OCI-M2 (cell line): Measurements from ENCODE around the gene FBXL12.
A peak's percentile ranks its signal among the peaks of the same experiment; 100 is the strongest.
"Not testable (repeated sequence)": the region's sequence is repeated elsewhere in the genome, so short reads cannot be mapped to it uniquely, and the experiment has no call there.

Source experiments
- DNase-seq: peaks from one replicate; lab custom pipeline; 2025; ENCODE audit not compliant: unreplicated experiment; lab: John Stamatoyannopoulos, UW

The FBXL12 gene

GRCh38 chr19:9818734-9819595 is at the start of gene FBXL12:
FBXL12 (minus strand) TSS chr19:9819079; CDS start chr19:9818813, 266 bp downstream.
- peak; percentile 96 for DNase-seq

- no peak for DNase-seq
Observed at GRCh38 chr19:9865732-9866501, 47.0 kb upstream of the FBXL12 start.

- no peak for DNase-seq
Observed at GRCh38 chr19:9863759-9864158, 44.9 kb upstream of the FBXL12 start.

- no peak for DNase-seq
Observed at GRCh38 chr19:9862938-9863337, 44.1 kb upstream of the FBXL12 start.

GRCh38 chr19:9861503-9861902 is 42.6 kb upstream of the FBXL12 start:
- no peak for DNase-seq

- no peak for DNase-seq
Observed at GRCh38 chr19:9860407-9860806, 41.5 kb upstream of the FBXL12 start.

- DNase-seq, result no peak
Observed at GRCh38 chr19:9858766-9859165, 39.9 kb upstream of the FBXL12 start.

DNA sequence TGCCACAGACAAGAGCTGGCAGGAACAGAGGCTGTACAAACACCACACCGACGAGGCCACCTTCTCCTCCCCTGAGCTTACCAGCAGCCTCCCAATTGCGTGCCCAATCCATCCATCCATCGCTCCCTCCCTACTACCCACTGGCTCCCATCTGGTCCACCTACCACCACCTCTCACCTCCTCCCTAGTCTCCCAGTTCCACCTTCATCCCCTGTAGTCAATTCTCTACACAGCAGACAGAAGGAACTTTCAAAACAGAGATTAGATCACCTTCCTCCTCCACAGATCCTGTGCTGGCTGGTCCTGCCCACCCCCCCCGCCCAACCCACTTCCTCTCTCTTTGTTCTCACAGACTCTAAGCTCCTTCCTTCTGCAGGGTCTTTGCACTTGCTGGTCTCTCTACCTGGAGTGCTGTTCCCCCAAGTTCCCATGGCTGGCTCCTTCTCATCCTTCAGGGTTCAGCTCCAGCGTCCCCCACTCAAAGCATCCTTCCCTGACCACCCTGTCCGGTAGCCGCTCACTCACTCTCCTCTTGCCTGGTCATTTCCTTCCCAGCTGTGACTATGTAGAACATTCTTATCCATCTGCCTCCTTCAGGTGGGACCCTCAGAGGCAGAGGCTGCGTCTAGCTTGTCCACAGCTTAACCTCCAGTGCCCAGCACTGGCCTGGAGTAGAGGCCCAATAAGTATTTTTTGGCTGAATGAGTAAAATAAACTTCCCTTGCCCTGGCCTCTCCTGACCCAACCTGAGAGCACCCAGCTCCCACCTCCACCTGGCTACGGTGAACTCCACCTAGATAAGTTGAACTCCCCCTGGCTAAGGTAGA is 39.3 kb upstream of the FBXL12 start:
- no peak for DNase-seq

DNA sequence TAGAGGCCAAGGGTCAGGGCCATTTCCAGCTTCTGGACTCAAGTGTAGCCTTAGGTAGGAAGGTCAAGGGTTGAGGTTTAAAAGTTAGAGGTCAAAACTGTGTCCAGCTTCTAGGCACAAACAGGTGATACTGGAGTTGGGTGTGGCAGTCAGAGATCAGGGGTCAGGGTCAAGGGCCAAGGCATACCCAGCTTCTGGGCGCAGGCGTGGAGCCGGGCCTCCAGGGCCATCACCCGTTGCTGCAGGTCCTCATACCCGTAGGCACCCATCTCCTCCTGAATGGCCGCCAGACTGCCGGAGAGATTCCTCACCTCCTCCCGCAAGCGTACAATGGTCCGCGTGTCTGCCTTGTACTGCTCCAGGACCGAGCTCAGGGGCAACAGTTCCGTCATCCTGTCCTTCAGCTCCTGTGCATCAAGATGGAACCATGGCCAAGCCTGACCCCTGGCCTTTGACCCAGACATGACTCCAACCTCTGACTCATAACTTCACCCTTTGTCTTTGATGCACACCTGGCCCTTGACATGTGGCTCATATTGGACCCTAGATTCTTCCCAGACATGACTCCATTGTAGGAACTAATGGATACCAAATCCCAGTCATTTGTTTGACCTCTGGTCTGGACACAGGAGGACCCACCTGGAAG is 38.3 kb upstream of the FBXL12 start:
- DNase-seq, result no peak

DNA sequence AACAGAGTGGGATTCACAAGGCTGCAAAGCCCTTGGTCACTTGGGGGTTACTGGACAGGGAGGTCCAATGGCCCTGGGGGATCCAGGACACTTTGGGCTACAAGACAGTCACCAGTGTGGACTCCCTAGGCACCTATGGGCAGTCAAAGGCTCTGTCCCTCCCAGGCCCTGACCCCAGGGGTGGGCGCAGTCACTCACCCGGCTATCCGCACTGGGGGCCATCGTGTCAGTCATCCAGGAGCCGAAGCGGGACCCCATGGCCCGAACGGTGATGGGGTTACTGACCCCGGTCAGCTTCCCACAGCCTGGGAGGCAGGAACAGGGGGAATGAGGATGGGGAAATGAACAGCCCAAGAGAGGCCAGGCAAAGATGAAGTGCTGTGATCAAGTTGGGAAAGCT is 37.7 kb upstream of the FBXL12 start:
- DNase-seq, result no peak

DNA sequence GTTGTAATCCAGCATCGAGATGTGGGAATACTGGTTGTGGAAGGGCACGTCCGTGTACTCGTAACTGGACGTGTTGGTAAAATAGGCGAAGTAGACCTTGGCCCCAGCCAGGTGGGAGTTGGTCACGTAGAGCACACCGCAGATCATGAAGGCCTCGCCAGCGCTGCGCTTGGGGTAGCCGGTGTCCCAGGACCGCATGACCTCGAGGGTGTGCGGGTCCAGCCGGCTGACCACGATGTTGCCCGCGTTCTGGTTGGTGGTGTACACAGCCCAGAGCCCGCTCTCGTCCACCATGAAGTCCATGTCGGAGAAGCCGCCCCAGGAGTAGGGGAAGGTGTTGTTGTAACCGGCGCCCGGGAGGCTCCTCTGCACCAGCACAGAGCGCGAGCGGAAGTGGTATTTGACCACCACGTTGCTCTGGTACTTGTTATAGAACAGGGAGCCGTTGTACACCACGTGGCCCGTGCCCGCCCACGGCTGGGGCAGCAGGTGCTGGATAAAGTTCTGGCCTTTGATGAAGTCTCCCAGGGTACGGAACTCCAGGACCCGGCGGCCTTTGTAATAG is 35.5 kb upstream of the FBXL12 start:
- no peak for DNase-seq

GRCh38 chr19:9850235-9850959 is 31.5 kb upstream of the FBXL12 start:
- no peak for DNase-seq

- DNase-seq, result no peak
Observed at GRCh38 chr19:9849791-9850190, 30.9 kb upstream of the FBXL12 start.

GRCh38 chr19:9848762-9849161 is 29.9 kb upstream of the FBXL12 start:
- no peak for DNase-seq

DNA sequence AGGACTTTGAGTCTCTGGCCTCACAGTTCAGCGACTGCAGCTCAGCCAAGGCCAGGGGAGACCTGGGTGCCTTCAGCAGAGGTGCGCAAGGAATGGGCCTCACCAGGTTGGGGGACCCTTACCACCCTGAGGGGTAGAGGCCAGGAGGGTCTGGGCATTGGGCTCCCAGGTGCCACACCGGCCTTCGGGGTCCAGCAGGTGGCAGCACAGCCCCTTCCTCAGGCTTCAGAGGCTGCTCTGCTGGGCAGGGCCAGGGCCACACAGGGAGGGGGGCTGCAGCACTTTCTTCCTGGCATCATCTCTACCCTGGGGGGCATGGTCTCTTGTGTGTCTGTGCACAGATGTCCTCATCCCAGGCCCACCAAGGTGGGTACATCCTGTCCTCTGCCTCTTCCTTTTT is 29.2 kb upstream of the FBXL12 start:
- no peak for DNase-seq

DNA sequence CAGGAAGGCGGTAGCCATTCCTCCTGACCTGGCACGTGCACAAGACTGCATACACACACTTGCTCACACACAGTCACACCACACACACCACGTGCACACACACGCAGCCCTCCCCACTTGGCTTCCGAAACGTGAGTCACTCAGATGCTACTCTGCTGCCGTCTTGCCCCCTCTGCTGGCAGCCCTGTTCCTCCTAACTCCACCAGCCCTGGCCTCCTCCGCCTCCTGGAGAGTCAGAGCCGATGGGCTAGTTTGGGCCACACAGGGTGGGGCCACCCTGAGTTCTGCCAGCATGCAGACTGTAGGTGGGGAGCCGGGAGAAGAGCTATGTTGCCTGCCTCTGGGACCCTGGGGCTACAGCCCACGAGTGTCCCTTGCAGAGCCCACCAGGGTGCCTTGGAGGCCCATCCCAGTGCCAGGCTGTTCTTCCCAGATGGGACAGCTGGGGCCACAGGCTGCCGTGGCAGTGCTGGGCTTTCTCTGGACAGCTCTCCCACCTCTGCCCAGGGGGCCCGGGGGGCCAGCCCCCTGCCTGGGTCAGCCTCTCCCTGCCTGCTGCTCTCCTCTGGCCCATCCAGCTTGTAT is 28.3 kb upstream of the FBXL12 start:
- no peak for DNase-seq

DNA sequence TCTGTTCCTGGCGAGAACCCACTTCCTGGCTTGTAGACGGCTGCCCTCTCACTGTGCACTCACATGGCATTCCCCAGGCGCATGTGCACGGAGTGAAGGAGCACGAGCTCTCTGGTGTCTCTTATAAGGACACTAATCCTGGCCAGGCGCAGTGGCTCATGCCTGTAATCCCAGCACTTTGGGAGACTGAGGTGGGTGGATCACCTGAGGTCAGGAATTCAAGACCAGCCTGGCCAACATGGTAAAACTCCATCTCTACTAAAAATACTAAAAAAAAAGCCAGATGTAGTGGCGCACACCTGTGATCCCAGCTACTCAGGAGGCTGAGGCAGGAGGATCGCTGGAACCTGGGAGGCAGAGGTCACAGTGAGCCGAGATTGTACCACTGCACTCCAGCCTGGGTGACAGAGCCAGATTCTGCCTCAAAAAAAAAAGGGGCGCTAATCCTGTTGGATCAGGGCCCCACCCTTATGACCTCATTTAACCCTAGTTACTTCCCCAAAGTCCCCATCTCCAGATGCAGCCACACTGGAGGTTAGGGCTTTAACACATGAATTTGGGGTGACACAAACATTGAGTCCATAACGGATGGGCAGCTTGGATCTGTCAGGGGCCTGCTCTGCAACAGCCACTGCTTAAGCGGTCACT is 24.9 kb upstream of the FBXL12 start:
- not testable (repeated sequence) for DNase-seq

DNA sequence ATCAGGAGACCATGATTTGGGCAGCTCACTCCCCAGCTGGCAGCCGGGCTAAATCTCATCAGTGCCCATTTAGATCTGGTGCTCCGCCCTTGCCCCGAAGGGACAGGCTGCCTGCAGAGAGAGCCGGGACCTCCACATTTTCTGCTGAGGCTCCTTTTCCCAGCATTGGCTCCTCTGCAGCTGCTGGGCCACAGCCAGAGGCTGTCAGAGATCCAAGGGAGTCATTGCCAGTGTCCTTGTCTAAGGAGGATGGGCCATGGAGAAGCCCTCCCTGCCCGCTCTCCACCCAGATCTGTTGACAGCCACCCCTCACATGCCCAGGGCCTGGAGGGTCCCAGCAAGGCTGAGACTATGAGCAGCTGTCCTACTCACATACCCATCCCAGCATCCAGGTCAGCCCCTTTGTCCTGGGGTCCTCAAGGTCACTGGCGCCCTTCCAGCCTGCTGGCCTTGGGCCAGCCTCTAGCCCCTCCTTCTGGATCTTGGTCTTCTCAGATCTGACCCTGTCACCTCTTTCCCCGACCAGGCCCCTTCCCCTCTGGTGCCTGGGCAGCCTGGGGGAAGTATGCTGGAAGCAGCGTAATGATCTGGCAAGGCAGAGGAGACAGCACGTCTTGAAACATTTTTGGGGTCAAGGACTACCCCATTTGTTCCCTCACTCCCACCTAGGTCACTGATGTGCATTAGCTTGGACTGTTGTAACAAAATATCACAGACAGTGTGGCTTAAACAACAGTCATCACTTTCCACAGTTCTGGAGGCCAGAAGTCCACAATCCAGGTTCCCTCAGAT is 24.2 kb upstream of the FBXL12 start:
- DNase-seq, result no peak
